Measurements from ENCODE around the gene ROR1.

The ROR1 gene

GRCh38 chr1:63859480-63860275 lies 85.9 kb downstream of the ROR1 start:
- DNase-seq, result no peak

DNA sequence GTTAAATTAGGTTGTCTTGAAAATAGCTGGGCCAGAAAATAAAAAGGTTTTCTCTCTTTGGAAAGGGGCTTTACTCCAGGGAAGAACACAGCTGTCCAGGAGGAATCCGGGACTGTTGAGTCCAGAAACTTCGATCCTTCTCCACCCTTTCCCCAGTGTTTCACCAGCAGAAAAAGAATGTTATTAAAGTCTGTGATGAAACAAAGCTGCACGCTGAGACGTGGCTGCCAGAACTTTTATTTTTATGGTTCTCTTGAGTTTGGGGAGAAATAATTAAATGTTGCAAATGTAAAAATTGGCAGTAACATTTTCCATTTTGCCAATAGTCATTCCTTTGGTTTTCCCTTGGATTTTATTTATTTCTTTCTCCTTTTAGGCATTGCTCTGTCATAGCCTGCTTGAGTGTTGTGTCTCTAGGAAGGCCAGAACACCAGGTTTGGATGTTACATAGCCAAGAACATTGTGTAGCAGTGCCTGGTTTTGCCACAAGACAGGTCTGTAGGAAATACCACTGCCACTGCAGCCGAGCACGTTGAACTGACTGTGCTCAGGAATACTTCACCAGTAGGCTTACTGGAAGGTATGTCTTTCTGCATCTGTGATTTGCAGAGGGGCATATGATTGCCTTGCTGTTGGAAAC lies 87.4 kb downstream of the ROR1 start:
- no peak for DNase-seq

DNA sequence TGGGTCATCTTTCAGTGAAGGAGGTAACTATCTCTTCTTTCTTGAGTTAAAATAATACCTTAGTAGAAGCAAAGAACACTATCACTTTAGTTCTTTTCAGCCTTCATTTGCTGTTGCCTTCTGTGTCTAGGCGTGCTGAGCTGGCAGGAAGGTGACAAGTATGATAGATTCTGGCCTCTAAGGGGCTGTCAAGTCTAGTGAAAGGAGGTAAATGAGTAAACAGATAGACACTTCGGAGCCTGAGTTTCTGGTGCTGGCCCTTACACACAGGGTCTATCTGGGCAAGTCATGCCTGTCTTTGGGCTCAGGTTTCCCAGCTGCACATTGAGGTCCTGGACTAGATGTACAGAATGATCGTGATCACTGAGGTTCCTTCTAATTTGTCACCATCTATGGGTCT lies 89.3 kb downstream of the ROR1 start:
- no peak for DNase-seq

DNA sequence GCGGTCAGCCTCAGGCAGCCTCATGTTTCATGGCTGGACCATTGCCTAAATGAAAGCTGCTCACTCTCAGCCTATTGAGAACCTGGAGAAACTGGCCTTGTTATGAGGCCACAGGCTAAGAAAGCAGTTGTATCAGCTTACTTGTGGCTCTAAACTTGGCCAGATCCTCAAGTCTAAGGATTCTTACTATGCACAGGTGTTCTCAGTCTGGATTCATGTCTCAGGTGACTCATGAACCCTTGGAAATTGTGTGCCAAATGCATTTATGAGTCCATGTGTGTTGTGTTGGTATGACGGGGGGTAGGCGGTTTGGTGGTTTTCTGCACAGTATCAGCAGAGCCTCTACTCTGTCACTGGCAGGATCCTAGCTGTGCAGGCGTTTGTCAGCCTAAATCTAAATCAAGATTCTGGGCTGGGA lies 90.4 kb downstream of the ROR1 start:
- DNase-seq, result no peak

DNA sequence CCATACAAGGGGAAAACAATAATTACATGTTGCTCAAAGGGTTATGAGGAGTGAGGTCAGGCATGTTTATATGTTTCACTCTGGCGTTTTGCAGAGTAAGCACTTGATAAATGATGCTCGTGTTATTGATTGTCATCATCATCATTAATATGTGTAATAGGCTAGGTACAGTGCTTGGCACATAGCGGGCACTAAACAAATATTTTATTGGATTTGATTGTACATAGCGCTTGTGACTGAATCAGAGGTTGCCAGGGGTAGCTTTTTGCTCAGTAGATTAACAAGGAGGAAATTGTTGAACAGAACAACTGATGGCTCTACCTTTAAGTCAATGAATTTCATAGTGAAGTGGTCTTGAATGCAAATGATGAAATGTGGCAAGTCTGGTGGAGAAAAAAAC lies 91.7 kb downstream of the ROR1 start:
- no peak for DNase-seq

GRCh38 chr1:63866084-63866483 lies 92.3 kb downstream of the ROR1 start:
- DNase-seq, result no peak

DNA sequence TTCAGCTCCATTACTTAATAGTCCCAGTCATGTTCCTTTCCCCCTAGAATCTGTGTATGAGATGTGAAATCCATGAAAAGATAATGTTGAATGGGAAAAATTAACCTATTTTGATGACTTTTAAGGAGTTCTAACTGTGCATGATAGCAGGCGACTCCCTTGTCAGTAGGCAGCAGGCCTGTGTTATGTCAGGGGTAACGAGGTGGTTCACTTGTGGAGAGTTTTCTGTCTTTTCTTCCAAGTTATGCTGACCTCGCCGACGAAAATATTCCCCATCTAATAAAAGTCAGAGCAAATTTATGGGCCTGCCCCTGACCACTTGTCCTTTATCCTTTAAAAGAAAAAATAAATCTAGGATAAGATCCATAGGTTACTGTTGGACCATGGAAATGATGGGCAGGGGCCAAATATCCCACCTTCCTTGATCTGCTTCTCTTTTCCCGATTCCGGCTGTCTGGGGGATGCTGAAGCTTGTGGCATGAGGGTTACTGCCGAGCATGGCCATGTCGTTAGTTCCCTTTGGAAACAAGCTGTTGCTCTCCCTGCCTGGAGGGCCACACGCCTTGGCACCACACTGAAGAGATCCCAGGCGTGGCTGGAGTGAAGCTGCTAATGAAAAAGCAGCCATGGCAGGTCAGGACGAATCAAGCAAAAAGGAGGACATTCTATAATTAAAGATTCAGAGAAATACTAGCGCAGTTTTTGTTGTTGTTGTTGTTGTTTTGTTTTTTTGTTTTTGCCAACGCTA lies 93.8 kb downstream of the ROR1 start:
- DNase-seq, result no peak

DNA sequence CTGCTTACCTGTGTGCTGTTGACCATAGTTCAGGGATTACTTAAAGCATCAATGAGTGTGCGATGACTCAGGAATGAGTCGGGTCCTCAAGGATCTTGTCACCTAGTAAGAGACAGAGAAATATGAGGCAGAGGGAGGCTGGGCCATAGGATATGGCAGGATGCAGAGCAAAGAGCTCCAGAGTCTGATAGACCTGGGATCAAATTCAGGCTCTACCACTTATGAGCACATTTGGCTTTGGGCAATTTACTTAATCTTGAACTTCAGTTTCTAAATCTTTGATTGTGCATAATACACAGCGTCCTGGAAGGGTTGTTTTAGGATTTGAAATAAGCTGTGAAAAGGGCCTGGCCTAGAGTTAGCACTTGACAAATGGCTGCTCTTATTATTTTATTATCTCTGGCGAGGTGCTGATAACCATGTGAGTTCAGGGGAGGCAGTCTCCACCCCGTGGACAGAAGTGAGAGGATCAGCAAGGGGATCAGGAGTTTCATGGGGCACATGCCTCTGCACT lies 94.5 kb downstream of the ROR1 start:
- no peak for DNase-seq

- DNase-seq, result no peak
Measured at GRCh38 chr1:63870152-63870551, 96.3 kb downstream of the ROR1 start.

DNA sequence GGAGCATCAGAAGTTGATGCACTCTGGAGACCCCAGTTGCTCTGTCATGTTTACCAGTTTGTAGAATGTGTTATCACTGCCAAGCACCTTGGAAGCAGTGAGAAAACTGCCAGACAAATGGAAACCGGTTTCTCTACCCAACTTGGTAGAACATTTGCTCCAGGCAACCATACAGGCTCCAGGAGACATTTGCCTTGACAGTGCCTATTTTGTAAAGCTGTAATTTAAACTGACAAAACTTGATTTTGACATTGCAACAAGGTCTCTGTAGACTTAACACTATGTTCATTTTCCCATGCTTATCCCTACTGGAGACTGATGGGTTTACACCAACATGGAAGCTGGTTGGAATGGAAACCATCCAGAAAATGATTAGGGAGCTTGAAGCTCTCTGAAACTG lies 97.6 kb downstream of the ROR1 start:
- no peak for DNase-seq

- DNase-seq, result no peak
Measured at GRCh38 chr1:63873751-63874150, 99.9 kb downstream of the ROR1 start.

GRCh38 chr1:63874278-63874880 lies 100.6 kb downstream of the ROR1 start:
- no peak for DNase-seq

DNA sequence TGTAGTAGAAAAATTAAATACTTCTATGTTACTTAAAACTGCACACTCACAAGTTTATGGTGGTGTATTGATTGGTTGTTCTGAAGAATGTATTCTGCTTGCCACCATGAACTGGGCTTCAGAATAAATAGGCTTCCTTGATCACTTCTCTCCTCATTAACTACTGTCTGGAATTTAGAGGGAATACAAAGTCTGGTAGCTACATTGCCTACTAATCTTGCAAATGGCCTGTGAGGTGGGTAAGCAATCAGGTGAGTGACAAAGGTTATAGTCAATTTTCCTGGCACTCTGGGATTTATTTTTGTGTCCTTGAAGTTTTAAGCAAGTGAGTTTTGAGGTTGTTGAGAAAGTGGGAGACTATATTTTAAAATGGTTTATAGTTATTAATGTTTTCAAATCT lies 101.8 kb downstream of the ROR1 start:
- no peak for DNase-seq

GRCh38 chr1:63877021-63877767 lies 103.4 kb downstream of the ROR1 start:
- no peak for DNase-seq

GRCh38 chr1:63877816-63878215 lies 104.0 kb downstream of the ROR1 start:
- no peak for DNase-seq

DNA sequence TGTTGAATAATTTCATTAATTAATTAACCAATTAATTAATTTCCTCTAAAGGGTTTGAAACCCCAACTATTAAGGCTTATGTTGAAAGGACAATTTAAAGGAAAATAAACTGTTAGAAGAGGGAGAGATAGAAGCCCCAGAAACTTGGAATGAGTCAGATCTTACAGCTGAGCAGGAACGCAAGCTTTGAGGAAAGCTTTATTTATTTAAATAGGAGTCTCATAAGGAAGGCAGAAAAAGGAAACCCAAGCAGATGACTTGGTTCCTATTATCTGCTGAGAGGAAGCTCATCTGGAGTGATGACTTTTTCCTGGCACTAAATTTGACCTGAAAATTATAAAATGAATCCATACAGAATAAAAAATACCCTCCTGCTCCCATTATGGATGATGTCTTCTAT lies 105.1 kb downstream of the ROR1 start:
- no peak for DNase-seq

DNA sequence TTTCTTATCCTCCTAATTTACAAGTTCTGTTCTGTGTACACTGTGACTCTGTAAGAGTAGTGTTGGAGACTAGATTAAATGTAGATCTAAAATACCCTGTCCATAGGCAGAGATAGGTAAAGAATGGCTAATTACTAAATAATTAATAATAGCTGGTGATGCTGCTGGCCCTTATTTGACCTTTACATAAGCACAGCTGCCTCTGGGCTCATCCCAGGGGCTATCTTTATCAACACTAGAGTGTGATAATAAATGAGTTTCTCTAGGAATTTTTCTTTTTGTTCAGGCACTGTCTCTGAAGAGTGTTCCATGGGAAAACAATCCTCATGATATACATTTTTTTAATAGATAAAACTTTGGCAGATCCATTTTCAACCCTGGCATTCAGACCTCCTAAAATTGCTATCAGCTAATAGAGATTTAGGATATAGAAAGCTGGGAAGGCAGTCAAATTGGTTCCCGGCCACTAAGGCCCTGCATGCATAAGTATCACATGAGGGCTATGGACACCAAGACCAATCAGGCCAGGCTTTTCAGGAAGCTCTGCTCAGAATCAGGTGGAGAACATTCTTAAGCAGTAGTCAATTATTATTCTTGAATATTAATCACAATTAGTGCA lies 107.2 kb downstream of the ROR1 start:
- no peak for DNase-seq

- DNase-seq, result no peak
Measured at GRCh38 chr1:63882048-63882704, 108.4 kb downstream of the ROR1 start.

DNA sequence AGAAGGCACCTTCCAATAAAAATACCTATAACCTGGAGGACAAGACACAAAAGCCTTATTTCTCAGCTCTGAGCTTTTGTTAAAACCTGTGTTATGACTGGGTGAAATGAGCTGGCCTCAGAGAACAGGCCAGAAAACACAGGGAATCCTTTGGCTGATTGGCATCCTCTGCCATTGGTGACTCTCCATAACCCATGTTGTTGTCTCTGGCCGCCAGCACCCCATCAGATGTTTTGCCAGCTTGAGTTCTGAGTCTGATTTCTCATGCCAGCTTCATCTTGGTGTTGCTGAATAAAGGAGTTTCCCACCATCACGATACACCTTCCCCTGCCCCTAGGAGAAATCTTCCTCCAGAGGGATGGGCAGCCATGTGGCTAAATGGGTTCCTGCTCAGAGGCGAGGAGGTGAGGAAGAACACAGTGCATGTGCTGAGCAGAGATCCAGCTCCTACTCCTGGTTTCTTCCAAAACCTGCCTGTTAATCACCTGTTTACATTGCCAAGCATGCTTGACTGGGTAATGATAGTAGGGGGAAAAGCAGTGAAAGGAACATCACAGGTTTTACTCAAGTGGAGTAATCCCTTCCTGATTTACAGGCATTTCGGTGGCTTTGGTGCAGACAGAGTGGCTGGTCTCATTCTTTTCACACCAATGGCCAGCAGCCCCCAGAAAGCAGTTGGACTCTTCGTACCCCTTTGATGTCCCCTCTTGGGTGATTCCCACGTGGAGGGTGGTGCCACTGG lies 109.8 kb downstream of the ROR1 start:
- DNase-seq, result no peak

DNA sequence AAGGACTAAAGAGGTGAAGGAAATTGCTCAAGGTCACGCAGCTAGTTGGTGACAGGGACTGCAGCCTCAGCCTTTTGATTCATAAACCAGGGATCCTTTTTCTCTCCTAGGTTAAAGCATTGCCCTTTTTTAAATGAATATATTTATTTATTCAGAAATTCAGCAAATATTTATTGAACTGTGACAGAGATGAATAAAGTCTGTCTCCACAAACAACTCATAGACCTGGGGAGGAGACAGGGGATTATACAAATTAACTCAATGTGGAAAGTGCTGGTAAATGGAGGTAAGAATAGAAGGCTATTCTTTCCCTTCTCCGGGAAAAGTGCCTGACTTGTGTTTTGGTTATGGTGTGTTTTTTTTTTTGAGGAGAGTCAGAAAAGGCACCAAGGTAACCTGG lies 110.7 kb downstream of the ROR1 start:
- DNase-seq, result no peak

DNA sequence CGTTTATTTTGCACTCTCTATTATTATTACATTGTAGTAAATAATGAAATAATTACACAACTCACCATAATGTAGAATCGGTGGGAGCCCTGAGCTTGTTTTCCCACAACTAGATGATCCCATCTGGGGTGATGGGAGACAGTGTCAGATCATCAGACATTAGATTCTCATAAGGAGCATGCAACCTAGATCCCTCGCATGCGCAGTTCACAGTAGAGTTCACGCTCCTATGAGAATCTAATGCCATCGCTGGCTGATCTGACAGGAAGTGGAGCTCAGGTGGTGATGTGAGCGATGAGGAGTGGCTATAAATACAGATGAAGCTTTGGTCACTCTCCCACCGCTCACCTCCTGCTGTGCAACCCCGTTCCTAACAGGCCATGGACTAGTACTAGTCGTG lies 112.1 kb downstream of the ROR1 start:
- no peak for DNase-seq

All from NCI-H1930 (cell line).